Stimulated activated effector memory CD8-positive, alpha-beta T cell treated with anti-CD3 and anti-CD28 coated beads, Interleukin-12 subunit alpha, Interleukin-12 subunit beta, amount 100 ng/mL, for 72 hours (primary cell): ENCODE results near the gene SLC35E4.
"Not testable (repeated sequence)": the region's sequence is repeated elsewhere in the genome, so short reads cannot be mapped to it uniquely, and the experiment has no call there.

Source experiments
- ATAC-seq: fragments of 150-1000 bp; cut with Tn5 transposase; 2 replicates; pipeline ENCODE4 v1.10.0; 2021
- DNase-seq, 2 donors: peaks; one replicate each; pipeline ENCODE4 v3.0.0; 2021 to 2022; ENCODE audit warnings: low spot score in 2 of 2
- H3K27ac Mint-ChIP-seq: one replicate; pipeline ENCODE4 v1.8.0; 2022; ENCODE audit warnings: mild to moderate bottlenecking, mixed read lengths
- H3K36me3 Mint-ChIP-seq: one replicate; pipeline ENCODE4 v1.8.0; 2022; ENCODE audit warnings: mild to moderate bottlenecking, mixed read lengths
- H3K4me1 Mint-ChIP-seq: one replicate; pipeline ENCODE4 v1.8.0; 2022; ENCODE audit warnings: mixed read lengths
- H3K4me3 Mint-ChIP-seq: one replicate; pipeline ENCODE4 v1.8.0; 2022; ENCODE audit warnings: mild to moderate bottlenecking, mixed read lengths
- H3K9me3 Mint-ChIP-seq: one replicate; pipeline ENCODE4 v1.8.0; 2022; ENCODE audit warnings: mixed read lengths

SLC35E4 gene

DNA sequence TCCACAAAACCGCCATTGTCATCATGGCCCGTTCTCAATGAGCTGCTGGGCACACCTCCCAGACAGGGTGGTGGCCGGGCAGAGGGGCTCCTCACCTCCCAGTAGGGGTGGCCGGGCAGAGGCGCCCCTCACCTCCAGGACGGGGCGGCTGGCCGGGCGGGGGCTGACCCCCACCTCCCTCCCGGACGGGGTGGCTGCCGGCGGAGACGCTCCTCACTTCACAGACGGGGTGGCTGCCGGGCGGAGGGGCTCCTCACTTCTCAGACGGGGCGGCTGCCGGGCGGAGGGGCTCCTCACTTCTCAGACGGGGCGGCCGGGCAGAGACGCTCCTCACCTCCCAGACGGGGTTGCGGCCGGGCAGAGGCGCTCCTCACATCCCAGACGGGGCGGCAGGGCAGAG, 4.1 kb upstream of the SLC35E4 start:
- not testable (repeated sequence) for H3K36me3 Mint-ChIP-seq, DNase-seq, ATAC-seq, H3K9me3 Mint-ChIP-seq, H3K4me3 Mint-ChIP-seq, H3K27ac Mint-ChIP-seq
- H3K4me1 Mint-ChIP-seq, result peaks cover 14% of the 10 kb centered on the region

DNA sequence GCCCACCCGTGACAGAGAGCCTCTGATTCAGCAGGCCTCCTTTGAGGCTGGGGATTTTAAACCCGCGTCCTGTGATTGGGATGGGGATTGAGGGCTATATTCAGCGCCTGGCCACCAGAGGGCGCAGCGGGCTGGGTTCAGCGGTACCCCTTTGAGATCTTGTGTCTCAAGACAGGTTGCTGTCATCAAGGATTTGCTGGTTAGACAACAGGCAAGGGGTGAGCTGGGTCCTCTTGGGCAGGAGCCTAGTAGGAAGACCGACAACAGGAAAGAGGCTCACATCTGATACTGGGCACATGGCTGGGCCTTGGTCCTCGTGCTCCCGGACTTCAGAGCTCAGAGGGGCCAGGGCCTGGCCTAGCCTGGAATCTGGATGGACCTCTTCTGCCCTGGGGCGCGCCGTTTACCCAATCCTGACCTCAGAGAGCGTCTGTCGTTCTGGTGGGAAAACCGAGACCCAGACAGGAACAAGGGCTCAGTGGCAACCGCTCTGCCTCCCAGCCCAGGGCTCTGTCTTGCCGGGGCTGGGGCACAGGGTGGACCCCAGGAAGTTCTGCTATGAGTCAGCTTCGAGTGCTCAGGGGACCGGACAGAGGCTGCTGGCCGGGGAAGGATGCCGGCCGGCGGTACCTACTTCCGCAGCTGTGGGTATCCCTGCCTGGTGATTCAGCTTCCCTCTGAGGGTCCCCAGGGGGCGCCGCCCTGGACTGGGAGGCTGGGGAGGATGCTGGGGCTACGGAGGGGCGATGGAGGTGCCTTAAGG, 929 bp upstream of the SLC35E4 start:
- H3K4me1 Mint-ChIP-seq, result peaks cover 28% of the 10 kb centered on the region
- H3K4me3 Mint-ChIP-seq, result peak overlapping the region; percentile 80
- peak; percentile 85 for ATAC-seq

GRCh38 chr22:30636226-30637077, 871 bp downstream of the SLC35E4 start:
- ATAC-seq (no peak), DNase-seq (peak; percentile 7 to 68)
- H3K36me3 Mint-ChIP-seq, result peaks cover 5% of the 10 kb centered on the region
- H3K4me3 Mint-ChIP-seq, result peak overlapping the region; percentile 80
- H3K4me1 Mint-ChIP-seq, result peaks cover 28% of the 10 kb centered on the region
- H3K9me3 Mint-ChIP-seq, result no peaks in the 10 kb centered on the region
- peak overlapping the region; percentile 93 for H3K27ac Mint-ChIP-seq

More for the DNA sequence above, 929 bp upstream of the SLC35E4 start:
- peaks cover 5% of the 10 kb centered on the region for H3K36me3 Mint-ChIP-seq
- H3K9me3 Mint-ChIP-seq, result no peaks in the 10 kb centered on the region
- DNase-seq, result peak; percentile 91 to 94
- peak overlapping the region; percentile 93 for H3K27ac Mint-ChIP-seq

DNA sequence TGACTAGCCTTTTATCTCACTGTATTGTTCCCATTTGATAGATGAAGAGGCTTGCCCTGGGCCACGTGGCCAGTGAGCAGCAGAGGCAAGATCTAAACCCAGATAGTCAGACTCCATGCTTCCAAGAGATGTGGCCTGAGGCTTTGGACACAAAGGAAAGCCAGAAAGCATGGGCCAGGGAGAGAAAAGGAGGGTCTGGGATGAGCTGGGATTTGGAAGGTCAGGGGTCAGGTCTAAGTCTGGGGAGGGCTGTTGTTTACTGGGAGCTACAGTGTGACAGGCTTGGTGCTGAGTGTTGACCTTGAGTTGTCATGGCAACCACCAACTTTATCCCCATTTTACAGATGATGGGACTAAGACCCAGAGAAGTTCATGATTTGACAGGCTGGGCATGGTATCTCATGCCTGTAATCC, 2.1 kb downstream of the SLC35E4 start:
- DNase-seq (no peak), ATAC-seq (no peak)
- Mint-ChIP-seq H3K36me3 (peaks cover 11% of the 10 kb centered on the region), H3K4me3 (peak overlapping the region; percentile 80), H3K9me3 (no peaks in the 10 kb centered on the region), H3K27ac (peak overlapping the region; percentile 7), H3K4me1 (peaks cover 28% of the 10 kb centered on the region)

GRCh38 chr22:30640361-30640760, 4.8 kb downstream of the SLC35E4 start:
- DNase-seq, result no peak
- Mint-ChIP-seq H3K9me3 (no peaks in the 10 kb centered on the region), H3K27ac (peak overlapping the region; percentile 17), H3K36me3 (peaks cover 18% of the 10 kb centered on the region), H3K4me1 (peaks cover 41% of the 10 kb centered on the region), H3K4me3 (no peak overlapping the region)
- no peak for ATAC-seq

GRCh38 chr22:30640839-30641430, 5.4 kb downstream of the SLC35E4 start:
- no peaks in the 10 kb centered on the region for H3K9me3 Mint-ChIP-seq
- ATAC-seq, result no peak
- no peak overlapping the region for H3K4me3 Mint-ChIP-seq
- no peak overlapping the region for H3K27ac Mint-ChIP-seq
- no peak for DNase-seq
- H3K4me1 Mint-ChIP-seq, result peaks cover 38% of the 10 kb centered on the region
- peaks cover 18% of the 10 kb centered on the region for H3K36me3 Mint-ChIP-seq

- ATAC-seq (no peak), DNase-seq (no peak)
- peak overlapping the region; percentile 94 for H3K27ac Mint-ChIP-seq
- peak overlapping the region; percentile 49 for H3K4me3 Mint-ChIP-seq
- H3K9me3 Mint-ChIP-seq, result no peaks in the 10 kb centered on the region
- H3K36me3 Mint-ChIP-seq, result peaks cover 23% of the 10 kb centered on the region
- H3K4me1 Mint-ChIP-seq, result peaks cover 33% of the 10 kb centered on the region
These were observed 7.7 kb downstream of the SLC35E4 start for GRCh38 chr22:30643055-30643875.

DNA sequence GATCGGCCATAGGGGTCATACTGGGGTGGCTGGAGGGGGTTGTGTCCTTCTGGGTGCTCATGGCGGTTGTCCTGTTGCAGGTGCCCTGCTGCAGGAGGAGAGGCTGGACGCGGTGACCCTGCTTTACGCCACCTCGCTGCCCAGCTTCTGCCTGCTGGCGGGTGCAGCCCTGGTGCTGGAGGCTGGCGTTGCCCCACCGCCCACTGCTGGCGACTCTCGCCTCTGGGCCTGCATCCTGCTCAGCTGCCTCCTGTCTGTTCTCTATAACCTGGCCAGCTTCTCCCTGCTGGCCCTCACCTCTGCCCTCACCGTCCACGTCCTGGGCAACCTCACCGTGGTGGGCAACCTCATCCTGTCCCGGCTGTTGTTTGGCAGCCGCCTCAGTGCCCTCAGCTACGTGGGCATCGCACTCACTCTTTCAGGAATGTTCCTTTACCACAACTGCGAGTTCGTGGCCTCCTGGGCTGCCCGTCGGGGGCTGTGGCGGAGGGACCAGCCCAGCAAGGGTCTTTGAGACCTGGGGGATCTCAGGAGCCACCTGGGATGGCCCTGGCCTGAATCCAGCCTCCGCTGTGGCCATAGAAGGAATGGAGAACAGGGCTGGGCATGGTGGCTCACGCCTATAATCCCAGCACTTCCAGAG, 11.1 kb downstream of the SLC35E4 start:
- no peak overlapping the region for H3K27ac Mint-ChIP-seq
- ATAC-seq, result no peak
- no peak overlapping the region for H3K4me3 Mint-ChIP-seq
- peaks cover 50% of the 10 kb centered on the region for H3K4me1 Mint-ChIP-seq
- H3K9me3 Mint-ChIP-seq, result no peaks in the 10 kb centered on the region
- no peak for DNase-seq
- H3K36me3 Mint-ChIP-seq, result peaks cover 32% of the 10 kb centered on the region

DNA sequence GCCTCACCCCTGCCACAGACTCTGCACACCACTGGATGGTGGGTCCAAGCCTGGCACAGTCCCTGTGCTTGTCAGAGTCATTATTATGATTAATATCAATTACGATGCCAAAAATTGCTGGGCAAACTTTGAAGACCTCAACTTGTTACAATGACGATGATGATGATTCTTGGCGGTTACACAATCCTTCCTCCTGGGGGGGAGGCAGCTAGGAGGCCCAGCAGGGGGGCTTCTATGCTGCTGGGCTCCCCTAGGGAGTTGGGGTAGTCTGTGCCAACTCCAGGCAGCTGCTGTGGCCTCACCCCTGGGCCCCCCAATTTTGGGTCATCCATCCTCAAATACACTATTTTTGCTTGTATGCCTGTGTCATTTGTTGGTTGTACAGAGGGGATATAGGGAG, 12.0 kb downstream of the SLC35E4 start:
- H3K9me3 Mint-ChIP-seq, result no peaks in the 10 kb centered on the region

DNA sequence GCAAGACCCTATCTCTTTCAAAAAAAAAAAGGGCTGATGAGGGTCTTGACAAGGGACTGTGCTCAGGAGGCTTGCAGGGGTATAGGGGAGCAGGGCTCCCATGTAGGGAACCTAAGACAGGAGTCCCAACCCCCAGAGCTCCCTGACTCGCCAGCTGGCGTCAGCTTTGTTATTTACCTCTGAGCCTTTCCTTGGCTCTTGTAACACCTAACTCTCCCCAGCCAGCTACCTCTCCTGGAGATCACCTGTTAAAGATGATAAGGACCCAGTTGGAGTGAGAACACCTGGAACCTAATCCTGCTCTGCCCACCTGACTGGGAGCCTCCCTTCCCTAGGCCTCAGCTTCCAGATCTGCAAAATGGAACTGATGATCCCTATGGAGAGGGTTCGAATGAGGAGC, 13.2 kb downstream of the SLC35E4 start:
- no peak for DNase-seq
- H3K9me3 Mint-ChIP-seq, result no peaks in the 10 kb centered on the region
- H3K4me1 Mint-ChIP-seq, result peaks cover 45% of the 10 kb centered on the region
- H3K36me3 Mint-ChIP-seq, result peaks cover 23% of the 10 kb centered on the region
- peak overlapping the region; percentile 92 for H3K27ac Mint-ChIP-seq
- ATAC-seq, result no peak
- H3K4me3 Mint-ChIP-seq, result peak overlapping the region; percentile 37

More for the DNA sequence above, 12.0 kb downstream of the SLC35E4 start:
- Mint-ChIP-seq H3K4me1 (peaks cover 53% of the 10 kb centered on the region), H3K4me3 (no peak overlapping the region), H3K36me3 (peaks cover 28% of the 10 kb centered on the region), H3K27ac (peak overlapping the region; percentile 92)
- no peak for ATAC-seq
- DNase-seq, result no peak

DNA sequence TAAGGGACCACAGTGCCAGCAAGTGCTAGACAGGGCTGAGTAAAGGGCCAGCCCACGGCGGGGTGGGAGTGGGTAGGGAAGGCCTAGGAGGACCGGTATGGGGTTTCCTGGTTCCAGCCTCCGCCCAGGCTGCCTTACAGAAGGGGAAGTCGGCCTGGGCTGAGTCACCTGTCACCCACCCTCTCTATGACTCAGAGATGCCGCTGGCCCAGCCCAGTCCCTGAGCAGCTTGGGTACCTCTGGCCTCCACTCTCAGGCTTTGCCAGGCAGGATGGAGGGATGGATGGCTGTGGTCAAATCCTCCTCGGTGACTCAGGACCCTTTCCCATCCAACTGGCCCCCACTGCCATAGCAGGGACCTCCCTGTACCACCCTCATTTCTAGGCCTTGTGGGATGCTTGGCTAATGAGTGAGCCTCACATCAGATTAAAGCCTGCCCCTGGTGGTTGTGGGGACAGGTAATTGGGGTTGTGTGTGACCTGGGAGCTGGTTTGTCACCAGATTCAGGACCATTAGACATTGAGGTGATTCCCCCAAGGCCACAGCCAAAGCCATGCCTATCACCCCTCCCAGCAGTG, 13.9 kb downstream of the SLC35E4 start:
- Mint-ChIP-seq H3K36me3 (peaks cover 16% of the 10 kb centered on the region), H3K4me1 (peaks cover 42% of the 10 kb centered on the region), H3K9me3 (no peaks in the 10 kb centered on the region), H3K4me3 (peak overlapping the region; percentile 37), H3K27ac (peak overlapping the region; percentile 92)
- ATAC-seq, result peak; percentile 99
- DNase-seq, result peak; percentile 54 to 88

GRCh38 chr22:30650508-30651116, 15.0 kb downstream of the SLC35E4 start:
- Mint-ChIP-seq H3K36me3 (peaks cover 16% of the 10 kb centered on the region), H3K4me1 (peaks cover 38% of the 10 kb centered on the region), H3K27ac (peak overlapping the region; percentile 29), H3K4me3 (no peak overlapping the region), H3K9me3 (no peaks in the 10 kb centered on the region)
- DNase-seq (no peak), ATAC-seq (no peak)

DNA sequence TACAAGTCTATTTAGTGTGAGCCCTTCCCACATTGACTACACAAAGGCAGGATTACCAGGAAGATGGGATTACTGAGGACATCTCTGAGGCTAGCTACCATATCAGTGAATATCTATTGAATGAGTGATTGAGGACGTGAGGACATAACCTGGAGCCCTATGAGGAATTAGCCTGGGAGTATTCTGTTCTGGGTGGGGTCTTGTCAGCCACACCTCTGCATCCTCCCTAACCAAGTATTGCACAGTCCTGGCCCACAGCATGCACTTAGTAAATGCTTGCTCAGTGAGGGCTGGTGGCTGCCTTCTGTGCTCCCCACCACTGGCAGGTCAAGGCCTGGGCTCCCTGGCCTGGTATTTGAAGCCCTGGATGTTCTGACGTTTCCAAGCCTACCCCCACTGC, 17.3 kb downstream of the SLC35E4 start:
- H3K36me3 Mint-ChIP-seq, result peaks cover 15% of the 10 kb centered on the region
- H3K4me1 Mint-ChIP-seq, result peaks cover 36% of the 10 kb centered on the region
- H3K9me3 Mint-ChIP-seq, result no peaks in the 10 kb centered on the region
- no peak overlapping the region for H3K4me3 Mint-ChIP-seq
- peak overlapping the region; percentile 40 for H3K27ac Mint-ChIP-seq
- DNase-seq (no peak), ATAC-seq (no peak)

DNA sequence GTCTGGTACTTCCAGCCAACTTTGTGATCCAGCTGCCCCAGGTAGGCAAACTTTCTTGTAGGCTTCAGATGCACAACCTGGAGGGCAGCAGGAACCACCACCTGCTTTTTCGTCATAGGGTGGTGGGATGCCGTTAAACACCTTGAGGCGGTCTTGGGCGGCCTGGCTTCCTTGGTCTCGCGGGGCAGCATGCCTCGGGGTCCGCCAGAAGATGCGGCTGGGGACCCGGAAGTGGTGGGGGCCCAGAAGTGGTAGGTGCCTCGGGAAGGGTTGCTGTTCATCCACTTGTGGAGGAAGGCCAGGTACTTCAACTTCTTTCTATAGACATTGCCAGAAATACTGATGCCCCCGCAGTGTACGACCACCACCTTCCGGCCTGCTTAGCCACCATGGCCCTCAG, 18.8 kb downstream of the SLC35E4 start:
- no peak for DNase-seq
- Mint-ChIP-seq H3K27ac (no peak overlapping the region), H3K9me3 (no peaks in the 10 kb centered on the region), H3K4me3 (no peak overlapping the region), H3K36me3 (peaks cover 11% of the 10 kb centered on the region), H3K4me1 (peaks cover 21% of the 10 kb centered on the region)
- ATAC-seq, result no peak
